ENCODE measurements around the gene ENTPD8. TPM values are rescaled to one million over a fixed set of nuclear protein-coding genes. Genes with fewer than 3 reads are reported as not detected.
"Not testable (repeated sequence)": the region's sequence is repeated elsewhere in the genome, so short reads cannot be mapped to it uniquely, and the experiment has no call there.

Gene ENTPD8
- total RNA-seq, 4 donors from 2014 or later = not detected

- no CpG with 5 or more reads among the region's 17 CpGs for WGBS, 2 donors
- no peak for DNase-seq
- Histone ChIP-seq H3K4me1 (peaks cover 33 to 55% (median 35%) of the 10 kb centered on the region in 3 donors), H3K27me3 (peaks cover 0 to 5% (median 0%) of the 10 kb centered on the region in 4 donors), H3K9me3 (no peaks in the 10 kb centered on the region), H3K27ac (peak overlapping the region; percentile 40 to 83 (median 65)), H3K4me3 (peak overlapping the region in 3 of 4 donors; percentile 1 to 49 (median 11)), H3K36me3 (no peaks in the 10 kb centered on the region)
- TF ChIP-seq CTCF (IDR thresholded peaks at IDR 0.05) = no peak
- TF ChIP-seq POLR2A (IDR thresholded peaks at IDR 0.05) = no peak
- intact Hi-C loops (cut with DNase I) = no loop called here
Observed at GRCh38 chr9:137411260-137411644, 29.9 kb downstream of the ENTPD8 start.

GRCh38 chr9:137410891-137411249 is 30.3 kb downstream of the ENTPD8 start:
- Histone ChIP-seq H3K4me1 (peaks cover 32 to 57% (median 36%) of the 10 kb centered on the region in 3 donors), H3K27me3 (peaks cover 0 to 5% (median 0%) of the 10 kb centered on the region in 4 donors), H3K4me3 (peak overlapping the region in 2 of 4 donors; percentile 1 to 49), H3K9me3 (no peaks in the 10 kb centered on the region), H3K36me3 (no peaks in the 10 kb centered on the region), H3K27ac (peak overlapping the region; percentile 40 to 83 (median 65))
- intact Hi-C loops (cut with DNase I) = no loop called here
- WGBS, 2 donors = 80 to 100% methylated on average over 1 to 2 of the region's 15 CpGs
- DNase-seq = no peak
- TF ChIP-seq CTCF (IDR thresholded peaks at IDR 0.05) = no peak
- TF ChIP-seq POLR2A (IDR thresholded peaks at IDR 0.05) = no peak

- peaks cover 29 to 57% (median 36%) of the 10 kb centered on the region in 3 donors for H3K4me1 ChIP-seq
- H3K27me3 ChIP-seq; H3K9me3 ChIP-seq; DNase-seq; H3K36me3 ChIP-seq; H3K4me3 ChIP-seq; intact Hi-C loops (cut with DNase I): not testable (repeated sequence)
- H3K27ac ChIP-seq = peak overlapping the region in 2 of 4 donors; percentile 79 to 83
- 69 to 79% methylated on average over 10 of the region's 18 CpGs for WGBS, 2 donors
Observed at GRCh38 chr9:137410236-137410890, 30.8 kb downstream of the ENTPD8 start.

DNA sequence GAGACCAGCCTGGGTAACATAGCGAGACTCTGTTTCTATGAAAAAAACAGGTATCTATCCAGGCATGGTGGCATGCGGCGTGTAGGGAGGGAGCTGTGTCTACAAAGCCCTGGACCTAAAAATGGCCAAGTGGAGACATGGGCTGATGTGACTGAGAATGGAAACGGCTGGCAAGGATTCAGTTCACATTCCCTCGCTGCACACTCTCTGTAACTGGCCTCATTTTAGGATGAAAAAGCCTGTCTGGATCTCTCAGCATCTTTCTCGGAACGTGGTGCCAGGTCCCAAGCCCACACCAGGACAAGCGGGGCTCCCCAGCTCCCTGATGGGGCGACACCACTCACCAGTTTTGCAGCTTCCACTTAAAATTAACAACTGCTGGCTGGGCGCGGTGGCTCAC is 31.6 kb downstream of the ENTPD8 start:
- H3K4me3 ChIP-seq = no peak overlapping the region
- H3K27me3 ChIP-seq = peaks cover 0 to 5% (median 0%) of the 10 kb centered on the region in 4 donors
- no peaks in the 10 kb centered on the region for H3K36me3 ChIP-seq
- WGBS, 2 donors = 76 to 82% methylated on average over 3 to 7 of the region's 11 CpGs
- H3K9me3 ChIP-seq = no peaks in the 10 kb centered on the region
- no peak for TF ChIP-seq POLR2A (IDR thresholded peaks at IDR 0.05)
- no peak for TF ChIP-seq CTCF (IDR thresholded peaks at IDR 0.05)
- peaks cover 29 to 57% (median 36%) of the 10 kb centered on the region in 3 donors for H3K4me1 ChIP-seq
- H3K27ac ChIP-seq = no peak overlapping the region
- no peak for DNase-seq
- intact Hi-C loops (cut with DNase I) = loop anchor here (5.0 kb wide), 1 partner anchor 112 kb away; no protein-coding TSS in a partner anchor

GRCh38 chr9:137408651-137409405 is 32.3 kb downstream of the ENTPD8 start:
- WGBS, 2 donors = 90% methylated on average over 11 to 17 of the region's 24 CpGs
- no peak for DNase-seq
- Histone ChIP-seq H3K9me3 (no peaks in the 10 kb centered on the region), H3K27ac (no peak overlapping the region), H3K36me3 (no peaks in the 10 kb centered on the region), H3K27me3 (peaks cover 0 to 5% (median 0%) of the 10 kb centered on the region in 4 donors), H3K4me1 (peaks cover 29 to 53% (median 36%) of the 10 kb centered on the region in 3 donors), H3K4me3 (no peak overlapping the region)
- no peak for TF ChIP-seq CTCF (IDR thresholded peaks at IDR 0.05)
- no peak for TF ChIP-seq POLR2A (IDR thresholded peaks at IDR 0.05)
- intact Hi-C loops (cut with DNase I) = loop anchor here (5.0 kb wide), 1 partner anchor 112 kb away; no protein-coding TSS in a partner anchor

Data from esophagus squamous epithelium (tissue), 5 donors.